T-helper 1 cell treated with Interleukin-12 subunit alpha and Interleukin-12 subunit beta and Interleukin-4 antibody, amounts not matched to agents 30 μg/mL and 1 μg/mL, for 36 hours (primary cell): ENCODE results near the gene CITED1.

Experiments
- H3K27ac Mint-ChIP-seq: one replicate; pipeline ENCODE4 v1.8.0; 2021; ENCODE audit warnings: mild to moderate bottlenecking, mixed read lengths
- H3K27me3 Mint-ChIP-seq: one replicate; pipeline ENCODE4 v1.8.0; 2021; ENCODE audit warnings: low read depth, mixed read lengths
- H3K36me3 Mint-ChIP-seq: one replicate; pipeline ENCODE4 v1.8.0; 2021; ENCODE audit warnings: low read depth, mixed read lengths
- H3K4me1 Mint-ChIP-seq: one replicate; pipeline ENCODE4 v1.8.0; 2021; ENCODE audit warnings: low read depth, mixed read lengths
- H3K4me3 Mint-ChIP-seq: one replicate; pipeline ENCODE4 v1.8.0; 2021; ENCODE audit warnings: mild to moderate bottlenecking, moderate library complexity, mixed read lengths
- H3K9me3 Mint-ChIP-seq: one replicate; pipeline ENCODE4 v1.8.0; 2021; ENCODE audit warnings: mixed read lengths

Gene CITED1

GRCh38 chrX:72269671-72270251 is 36.0 kb downstream of the CITED1 start:
- no peaks in the 10 kb centered on the region for H3K9me3 Mint-ChIP-seq
- peaks cover 40% of the 10 kb centered on the region for H3K36me3 Mint-ChIP-seq
- peak overlapping the region; percentile 84 for H3K27ac Mint-ChIP-seq
- H3K27me3 Mint-ChIP-seq = no peaks in the 10 kb centered on the region
- H3K4me1 Mint-ChIP-seq = peaks cover 27% of the 10 kb centered on the region
- no peak overlapping the region for H3K4me3 Mint-ChIP-seq

- no peak overlapping the region for H3K27ac Mint-ChIP-seq
- H3K36me3 Mint-ChIP-seq = peaks cover 31% of the 10 kb centered on the region
- no peaks in the 10 kb centered on the region for H3K27me3 Mint-ChIP-seq
- no peaks in the 10 kb centered on the region for H3K9me3 Mint-ChIP-seq
- H3K4me1 Mint-ChIP-seq = peaks cover 17% of the 10 kb centered on the region
- H3K4me3 Mint-ChIP-seq = no peak overlapping the region
These were observed 36.9 kb downstream of the CITED1 start for GRCh38 chrX:72268597-72269365.

- H3K27ac Mint-ChIP-seq = no peak overlapping the region
- no peaks in the 10 kb centered on the region for H3K27me3 Mint-ChIP-seq
- peaks cover 5% of the 10 kb centered on the region for H3K4me1 Mint-ChIP-seq
- H3K36me3 Mint-ChIP-seq = peaks cover 8% of the 10 kb centered on the region
- H3K9me3 Mint-ChIP-seq = no peaks in the 10 kb centered on the region
- H3K4me3 Mint-ChIP-seq = no peak overlapping the region
These were observed 40.5 kb downstream of the CITED1 start for GRCh38 chrX:72265263-72265662.

- no peaks in the 10 kb centered on the region for H3K36me3 Mint-ChIP-seq
These were observed 43.6 kb downstream of the CITED1 start for GRCh38 chrX:72262077-72262476.

GRCh38 chrX:72260448-72260847 is 45.3 kb downstream of the CITED1 start:
- Mint-ChIP-seq H3K36me3 (no peaks in the 10 kb centered on the region), H3K27ac (no peak overlapping the region), H3K27me3 (peaks cover 12% of the 10 kb centered on the region), H3K9me3 (no peaks in the 10 kb centered on the region), H3K4me1 (no peaks in the 10 kb centered on the region), H3K4me3 (no peak overlapping the region)

More at GRCh38 chrX:72262077-72262476, 43.6 kb downstream of the CITED1 start:
- H3K4me1 Mint-ChIP-seq = no peaks in the 10 kb centered on the region
- H3K9me3 Mint-ChIP-seq = no peaks in the 10 kb centered on the region
- H3K27me3 Mint-ChIP-seq = no peaks in the 10 kb centered on the region
- no peak overlapping the region for H3K4me3 Mint-ChIP-seq
- H3K27ac Mint-ChIP-seq = no peak overlapping the region

- Mint-ChIP-seq H3K27ac (no peak overlapping the region), H3K4me3 (no peak overlapping the region), H3K27me3 (peaks cover 24% of the 10 kb centered on the region), H3K4me1 (no peaks in the 10 kb centered on the region), H3K36me3 (no peaks in the 10 kb centered on the region), H3K9me3 (no peaks in the 10 kb centered on the region)
These were observed 47.5 kb downstream of the CITED1 start for GRCh38 chrX:72258174-72258573.

GRCh38 chrX:72255864-72256263 is 49.9 kb downstream of the CITED1 start:
- Mint-ChIP-seq H3K27me3 (peaks cover 30% of the 10 kb centered on the region), H3K9me3 (no peaks in the 10 kb centered on the region), H3K4me1 (no peaks in the 10 kb centered on the region), H3K36me3 (no peaks in the 10 kb centered on the region), H3K4me3 (no peak overlapping the region), H3K27ac (no peak overlapping the region)

GRCh38 chrX:72255445-72255844 is 50.3 kb downstream of the CITED1 start:
- Mint-ChIP-seq H3K4me1 (no peaks in the 10 kb centered on the region), H3K4me3 (no peak overlapping the region), H3K27ac (no peak overlapping the region), H3K36me3 (no peaks in the 10 kb centered on the region), H3K27me3 (peaks cover 30% of the 10 kb centered on the region), H3K9me3 (no peaks in the 10 kb centered on the region)

GRCh38 chrX:72254816-72255215 is 50.9 kb downstream of the CITED1 start:
- Mint-ChIP-seq H3K9me3 (no peaks in the 10 kb centered on the region), H3K27me3 (peaks cover 30% of the 10 kb centered on the region), H3K4me3 (no peak overlapping the region), H3K27ac (no peak overlapping the region), H3K36me3 (no peaks in the 10 kb centered on the region), H3K4me1 (no peaks in the 10 kb centered on the region)

GRCh38 chrX:72253686-72254085 is 52.0 kb downstream of the CITED1 start:
- no peaks in the 10 kb centered on the region for H3K4me1 Mint-ChIP-seq
- no peak overlapping the region for H3K27ac Mint-ChIP-seq
- no peaks in the 10 kb centered on the region for H3K9me3 Mint-ChIP-seq
- peaks cover 30% of the 10 kb centered on the region for H3K27me3 Mint-ChIP-seq
- H3K4me3 Mint-ChIP-seq = no peak overlapping the region
- H3K36me3 Mint-ChIP-seq = no peaks in the 10 kb centered on the region
